Gastroesophageal sphincter (tissue), 3 donors: Measurements from ENCODE around the gene ITPK1.

Experiments used
- CTCF ChIP-seq, 4 experiments: fragments of 200-600 bp in 2 of 4; fragments of 450-650 bp in 2 of 4; sonication (generic) in 1 of 4; IDR thresholded peaks; one replicate each; pipeline ENCODE4 v1.5.1; 2017 to 2019; ENCODE audit warnings: antibody characterized with exemption in 4 of 4, mild to moderate bottlenecking in 2 of 4, moderate library complexity in 2 of 4
- EP300 ChIP-seq: sonication (generic); formaldehyde crosslinking; IDR thresholded peaks from one replicate; pipeline ENCODE4 v1.6.1; 2017; ENCODE audit warnings: antibody characterized with exemption, mild to moderate bottlenecking
- POLR2A ChIP-seq, 2 donors: fragments of 450-650 bp; IDR thresholded peaks; one replicate each; pipeline ENCODE4 v1.6.1; 2017; ENCODE audit warnings: antibody characterized with exemption in 2 of 2, mild to moderate bottlenecking in 2 of 2, moderate library complexity in 1 of 2

GRCh38 chr14:93007225-93007997, 108.3 kb downstream of the ITPK1 start:
- TF ChIP-seq CTCF (IDR thresholded peaks at IDR 0.05), result no peak
- TF ChIP-seq POLR2A (IDR thresholded peaks at IDR 0.05), result no peak
- TF ChIP-seq EP300, result no peak
